ENCODE data around the gene FBXW11. TPM values are rescaled to one million over a fixed set of nuclear protein-coding genes. Genes with fewer than 3 reads are reported as not detected.

The FBXW11 gene
- total and polyA plus RNA-seq, 2 of the 8 experiments (the other 6 are each of a cell fraction or from before 2014, with no cell fraction given) = 45.0 to 75.6 TPM

DNA sequence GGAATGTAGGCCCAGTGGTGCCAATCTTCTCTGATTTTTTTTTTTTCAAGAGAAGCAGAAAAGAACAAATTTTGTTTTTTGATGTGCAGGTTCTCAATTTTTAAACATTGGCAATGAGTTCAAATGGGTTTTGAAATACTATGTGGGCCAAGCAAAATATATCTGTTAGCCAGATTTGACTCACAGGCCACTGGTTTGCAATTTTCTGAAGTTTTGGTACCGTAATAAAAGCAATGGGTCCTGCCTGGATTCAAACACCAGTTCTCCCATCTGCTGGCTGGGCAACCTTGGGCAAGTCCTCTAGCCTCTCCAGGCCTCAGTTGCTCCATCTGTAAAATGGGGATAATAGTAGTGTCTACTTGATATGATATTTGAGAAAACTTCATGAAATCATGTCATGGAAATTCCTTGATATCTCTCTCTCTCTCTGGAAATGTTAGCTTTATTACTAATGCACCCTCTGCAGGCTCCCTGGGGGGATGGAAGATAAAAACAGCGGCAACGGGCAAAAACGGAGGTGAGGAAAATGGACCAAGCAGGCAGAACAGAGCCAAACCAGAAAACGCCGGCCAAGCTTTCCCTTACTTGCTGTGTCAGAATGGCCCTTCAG lies 157.4 kb downstream of the FBXW11 start (continued):
- no peak for TF ChIP-seq CBX8 (IDR thresholded peaks at IDR 0.05; ENCODE audit: borderline replicate concordance, low read depth, low read length)

All from H1 (cell line).